CD4-positive, alpha-beta T cell (primary cell): ENCODE results near the gene PCDHA12. TPM values are rescaled to one million over a fixed set of nuclear protein-coding genes. Genes with fewer than 3 reads are reported as not detected.
"Not testable (repeated sequence)": the region's sequence is repeated elsewhere in the genome, so short reads cannot be mapped to it uniquely, and the experiment has no call there.

ENCODE experiments used
- ATAC-seq: fragments of 200-7000 bp; cut with Tn5 transposase; one replicate; pipeline ENCODE4 v1.10.0; 2022; ENCODE audit warnings: mild to moderate bottlenecking; ENCODE audit not compliant: poor library complexity
- CTCF ChIA-PET: fragments of 350-600 bp; sonication (Branson Sonifier 250); formaldehyde crosslinking; loops from one replicate; lab custom pipeline; 2021; ENCODE audit warnings: antibody characterized with exemption, inconsistent platforms; lab: Charles Lee
- POLR2A ChIA-PET: fragments of 350-600 bp; sonication (Branson Sonifier 250); formaldehyde crosslinking; loops from one replicate; lab custom pipeline; 2021; ENCODE audit warnings: antibody characterized with exemption, inconsistent platforms; lab: Charles Lee
- DNase-seq, 14 experiments: peaks; one replicate each; pipeline ENCODE4 v3.0.0-alpha.2; 2013 to 2020; ENCODE audit warnings: mixed read lengths in 2 of 14
- H3K27ac ChIP-seq, 2 donors: one replicate each; pipeline versions ENCODE4 v1.5.1 to v1.7.0; 2013; ENCODE audit warnings: low read length in 2 of 2, low read depth in 1 of 2, mild to moderate bottlenecking in 1 of 2
- H3K27me3 ChIP-seq, 2 experiments: 1 replicate in 1 of 2; 2 replicates in 1 of 2; pipeline versions ENCODE4 v1.6.1 to v1.7.0; 2013; ENCODE audit warnings: low read length in 2 of 2, control low read depth in 1 of 2, mild to moderate bottlenecking in 1 of 2, moderate library complexity in 1 of 2; ENCODE audit not compliant: insufficient read depth in 2 of 2, control insufficient read depth in 1 of 2
- H3K36me3 ChIP-seq: one replicate; pipeline ENCODE4 v1.6.1; 2013; ENCODE audit warnings: low read length, control low read depth; ENCODE audit not compliant: insufficient read depth
- H3K4me1 ChIP-seq: one replicate; pipeline ENCODE4 v1.6.1; 2013; ENCODE audit warnings: low read length, control low read depth; ENCODE audit not compliant: insufficient read depth
- H3K4me3 ChIP-seq: one replicate; pipeline ENCODE4 v1.5.1; 2013; ENCODE audit warnings: mild to moderate bottlenecking, low read length, moderate library complexity
- H3K9me3 ChIP-seq, 2 experiments: 1 replicate in 1 of 2; 2 replicates in 1 of 2; pipeline versions ENCODE4 v1.6.1 to v1.7.0; 2013; ENCODE audit warnings: low read length in 2 of 2, mild to moderate bottlenecking in 2 of 2, control low read depth in 1 of 2, moderate library complexity in 1 of 2; ENCODE audit not compliant: control insufficient read depth in 1 of 2, insufficient read depth in 1 of 2
- H3K27ac Mint-ChIP-seq: one replicate; pipeline ENCODE4 v1.8.0; 2020; ENCODE audit warnings: mixed read lengths
- H3K27me3 Mint-ChIP-seq: one replicate; pipeline ENCODE4 v1.8.0; 2021; ENCODE audit warnings: mixed read lengths
- H3K36me3 Mint-ChIP-seq: one replicate; pipeline ENCODE4 v1.8.0; 2021; ENCODE audit warnings: low read depth, mixed read lengths
- H3K4me1 Mint-ChIP-seq: one replicate; pipeline ENCODE4 v1.8.0; 2021; ENCODE audit warnings: low read depth, mixed read lengths
- H3K4me3 Mint-ChIP-seq: one replicate; pipeline ENCODE4 v1.8.0; 2020; ENCODE audit warnings: mild to moderate bottlenecking, mixed read lengths
- H3K9me3 Mint-ChIP-seq: one replicate; pipeline ENCODE4 v1.8.0; 2020; ENCODE audit warnings: mixed read lengths
- intact Hi-C, 2 experiments: fragments of 100-400 bp; cut with DNase I in 1 of 2; cut with micrococcal nuclease in 1 of 2; formaldehyde crosslinking; loops; one replicate each; pipeline versions ENCODE4 v1.15.1 to v1.9.0; 2023 to 2025; cut with DNase I, micrococcal nuclease
- total RNA-seq, 174 experiments: library from RNA in 2 of 174; stranded (reverse) in 2 of 174; gene quantifications; one replicate each; pipeline ENCODE4 v1.2.3 and lab custom pipeline; 2021 to 2026
- TF ChIP-seq, protein P1 (sequence below): fragments of 200-600 bp; IDR thresholded peaks from one replicate; pipeline ENCODE4 v1.8.0; 2022; ENCODE audit warnings: antibody characterized with exemption, mild to moderate bottlenecking

PCDHA12 gene
- total RNA-seq, 2 experiments from 2014 or later, result not detected

GRCh38 chr5:140870221-140871201, 4.6 kb upstream of the PCDHA12 start:
- Histone ChIP-seq H3K27me3 (peaks cover 18 to 28% of the 10 kb centered on the region in 2 experiments), H3K27ac (no peak overlapping the region), H3K4me1 (no peaks in the 10 kb centered on the region), H3K36me3 (no peaks in the 10 kb centered on the region), H3K9me3 (peaks cover 17 to 25% of the 10 kb centered on the region in 2 experiments), H3K4me3 (no peak overlapping the region)
- Mint-ChIP-seq H3K36me3 (no peaks in the 10 kb centered on the region), H3K4me1 (no peaks in the 10 kb centered on the region), H3K9me3 (peaks cover 10% of the 10 kb centered on the region), H3K27me3 (peaks cover 57% of the 10 kb centered on the region), H3K27ac (no peak overlapping the region), H3K4me3 (no peak overlapping the region)
- TF ChIP-seq, protein P1, sequence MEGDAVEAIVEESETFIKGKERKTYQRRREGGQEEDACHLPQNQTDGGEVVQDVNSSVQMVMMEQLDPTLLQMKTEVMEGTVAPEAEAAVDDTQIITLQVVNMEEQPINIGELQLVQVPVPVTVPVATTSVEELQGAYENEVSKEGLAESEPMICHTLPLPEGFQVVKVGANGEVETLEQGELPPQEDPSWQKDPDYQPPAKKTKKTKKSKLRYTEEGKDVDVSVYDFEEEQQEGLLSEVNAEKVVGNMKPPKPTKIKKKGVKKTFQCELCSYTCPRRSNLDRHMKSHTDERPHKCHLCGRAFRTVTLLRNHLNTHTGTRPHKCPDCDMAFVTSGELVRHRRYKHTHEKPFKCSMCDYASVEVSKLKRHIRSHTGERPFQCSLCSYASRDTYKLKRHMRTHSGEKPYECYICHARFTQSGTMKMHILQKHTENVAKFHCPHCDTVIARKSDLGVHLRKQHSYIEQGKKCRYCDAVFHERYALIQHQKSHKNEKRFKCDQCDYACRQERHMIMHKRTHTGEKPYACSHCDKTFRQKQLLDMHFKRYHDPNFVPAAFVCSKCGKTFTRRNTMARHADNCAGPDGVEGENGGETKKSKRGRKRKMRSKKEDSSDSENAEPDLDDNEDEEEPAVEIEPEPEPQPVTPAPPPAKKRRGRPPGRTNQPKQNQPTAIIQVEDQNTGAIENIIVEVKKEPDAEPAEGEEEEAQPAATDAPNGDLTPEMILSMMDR, result no peak
- intact Hi-C loops, result no loop called here
- POLR2A ChIA-PET, result no interaction called here
- CTCF ChIA-PET, result no interaction called here
- DNase-seq (no peak), ATAC-seq (no peak)

DNA sequence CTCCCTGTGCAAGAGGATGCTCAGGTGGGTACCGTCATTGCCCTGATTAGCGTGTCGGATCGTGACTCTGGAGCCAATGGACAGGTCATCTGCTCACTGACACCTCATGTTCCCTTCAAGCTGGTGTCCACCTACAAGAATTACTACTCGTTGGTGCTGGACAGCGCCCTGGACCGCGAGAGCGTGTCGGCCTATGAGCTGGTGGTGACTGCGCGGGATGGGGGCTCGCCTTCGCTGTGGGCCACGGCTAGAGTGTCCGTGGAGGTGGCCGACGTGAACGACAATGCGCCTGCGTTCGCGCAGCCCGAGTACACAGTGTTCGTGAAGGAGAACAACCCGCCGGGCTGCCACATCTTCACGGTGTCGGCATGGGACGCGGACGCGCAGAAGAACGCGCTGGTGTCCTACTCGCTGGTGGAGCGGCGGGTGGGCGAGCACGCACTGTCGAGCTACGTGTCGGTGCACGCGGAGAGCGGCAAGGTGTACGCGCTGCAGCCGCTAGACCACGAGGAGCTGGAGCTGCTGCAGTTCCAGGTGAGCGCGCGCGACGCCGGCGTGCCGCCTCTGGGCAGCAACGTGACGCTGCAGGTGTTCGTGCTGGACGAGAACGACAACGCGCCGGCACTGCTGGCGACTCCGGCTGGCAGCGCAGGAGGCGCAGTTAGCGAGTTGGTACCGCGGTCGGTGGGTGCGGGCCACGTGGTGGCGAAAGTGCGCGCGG, 1.6 kb downstream of the PCDHA12 start:
- H3K27ac Mint-ChIP-seq, intact Hi-C loops, H3K36me3 ChIP-seq, DNase-seq, H3K4me1 ChIP-seq, H3K4me1 Mint-ChIP-seq, H3K4me3 ChIP-seq, H3K27ac ChIP-seq, POLR2A ChIA-PET, H3K4me3 Mint-ChIP-seq, CTCF ChIA-PET, ATAC-seq: not testable (repeated sequence)
- Mint-ChIP-seq H3K27me3 (peaks cover 75% of the 10 kb centered on the region), H3K36me3 (peaks cover 13% of the 10 kb centered on the region), H3K9me3 (peaks cover 20% of the 10 kb centered on the region)
- peaks cover 23 to 26% of the 10 kb centered on the region in 2 experiments for H3K9me3 ChIP-seq
- H3K27me3 ChIP-seq, result peaks cover 17 to 32% of the 10 kb centered on the region in 2 experiments

DNA sequence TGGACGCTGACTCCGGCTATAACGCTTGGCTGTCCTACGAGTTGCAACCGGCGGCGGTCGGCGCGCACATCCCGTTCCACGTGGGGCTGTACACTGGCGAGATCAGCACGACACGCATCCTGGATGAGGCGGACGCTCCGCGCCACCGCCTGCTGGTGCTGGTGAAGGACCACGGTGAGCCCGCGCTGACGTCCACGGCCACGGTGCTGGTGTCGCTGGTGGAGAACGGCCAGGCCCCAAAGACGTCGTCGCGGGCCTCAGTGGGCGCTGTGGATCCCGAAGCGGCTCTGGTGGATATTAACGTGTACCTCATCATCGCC, 2.1 kb downstream of the PCDHA12 start:
- DNase-seq (no peak), ATAC-seq (no peak)
- H3K9me3 ChIP-seq, result peaks cover 23 to 29% of the 10 kb centered on the region in 2 experiments
- peaks cover 20% of the 10 kb centered on the region for H3K9me3 Mint-ChIP-seq
- no peaks in the 10 kb centered on the region for H3K4me1 Mint-ChIP-seq
- H3K27ac Mint-ChIP-seq, result no peak overlapping the region
- ChIA-PET CTCF (no interaction called here), POLR2A (no interaction called here)
- no peaks in the 10 kb centered on the region for H3K4me1 ChIP-seq
- intact Hi-C loops, result no loop called here
- H3K36me3 ChIP-seq, result no peaks in the 10 kb centered on the region
- H3K27me3 ChIP-seq, result peaks cover 20 to 27% of the 10 kb centered on the region in 2 experiments
- no peak overlapping the region for H3K27ac ChIP-seq
- no peak overlapping the region for H3K4me3 Mint-ChIP-seq
- no peak overlapping the region for H3K4me3 ChIP-seq
- H3K27me3 Mint-ChIP-seq, result peaks cover 74% of the 10 kb centered on the region
- TF ChIP-seq, protein P1, result no peak
- peaks cover 15% of the 10 kb centered on the region for H3K36me3 Mint-ChIP-seq
